ENCODE results near the gene RBM41. TPM values are rescaled to one million over a fixed set of nuclear protein-coding genes. Genes with fewer than 3 reads are reported as not detected.
"Not testable (repeated sequence)": the region's sequence is repeated elsewhere in the genome, so short reads cannot be mapped to it uniquely, and the experiment has no call there.

The RBM41 gene
- total and polyA plus RNA-seq, 4 donors: 3.8 to 30.6 (median 9.2) TPM

DNA sequence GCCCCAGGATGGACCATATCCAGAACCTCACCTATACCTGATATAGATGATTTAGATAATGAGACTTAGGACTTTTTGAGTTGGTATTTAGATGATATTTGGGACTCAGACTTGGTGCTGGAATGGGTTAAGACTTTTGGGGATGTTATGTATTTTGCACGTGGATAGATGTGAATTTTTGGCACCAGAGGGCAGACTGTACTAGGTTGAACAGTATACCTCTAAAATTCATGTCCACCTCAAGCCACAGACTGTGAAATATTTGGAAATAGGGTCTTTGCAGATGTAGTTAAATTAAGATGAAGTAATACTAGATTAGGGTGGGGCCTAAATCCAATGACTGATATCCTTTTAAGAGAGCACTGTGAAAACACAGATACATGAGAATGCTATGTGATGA, 15.6 kb downstream of the RBM41 start:
- Histone ChIP-seq H3K9ac (ENCODE audit: insufficient read depth in 1 of 2, low read length in 2 of 2) (no peak overlapping the region), H3K27me3 (ENCODE audit: control insufficient read depth in 3 of 3, insufficient read depth in 3 of 3, low read length in 2 of 3) (peaks cover 4 to 34% (median 7%) of the 10 kb centered on the region in 3 donors), H3K27ac (ENCODE audit: low read depth in 1 of 2, low read length in 1 of 2) (no peak overlapping the region), H3K36me3 (ENCODE audit: control insufficient read depth in 4 of 4, insufficient read depth in 4 of 4, low read length in 4 of 4) (peaks cover 0 to 5% (median 0%) of the 10 kb centered on the region in 4 donors), H3K4me1 (ENCODE audit: control insufficient read depth in 5 of 5, insufficient read depth in 5 of 5, low read length in 5 of 5) (no peaks in the 10 kb centered on the region), H3K4me3 (no peak overlapping the region), H3K9me3 (ENCODE audit: control insufficient read depth in 4 of 4, insufficient read depth in 3 of 4, low read length in 3 of 4) (no peaks in the 10 kb centered on the region)
- 9 to 42% methylated on average over 1 of the region's 1 CpG for WGBS, 2 donors
- ATAC-seq (ENCODE audit: insufficient read depth, low FRiP score) (no peak), DNase-seq (peak in 1 of 3 donors; percentile 9)
- TF ChIP-seq, protein P1, sequence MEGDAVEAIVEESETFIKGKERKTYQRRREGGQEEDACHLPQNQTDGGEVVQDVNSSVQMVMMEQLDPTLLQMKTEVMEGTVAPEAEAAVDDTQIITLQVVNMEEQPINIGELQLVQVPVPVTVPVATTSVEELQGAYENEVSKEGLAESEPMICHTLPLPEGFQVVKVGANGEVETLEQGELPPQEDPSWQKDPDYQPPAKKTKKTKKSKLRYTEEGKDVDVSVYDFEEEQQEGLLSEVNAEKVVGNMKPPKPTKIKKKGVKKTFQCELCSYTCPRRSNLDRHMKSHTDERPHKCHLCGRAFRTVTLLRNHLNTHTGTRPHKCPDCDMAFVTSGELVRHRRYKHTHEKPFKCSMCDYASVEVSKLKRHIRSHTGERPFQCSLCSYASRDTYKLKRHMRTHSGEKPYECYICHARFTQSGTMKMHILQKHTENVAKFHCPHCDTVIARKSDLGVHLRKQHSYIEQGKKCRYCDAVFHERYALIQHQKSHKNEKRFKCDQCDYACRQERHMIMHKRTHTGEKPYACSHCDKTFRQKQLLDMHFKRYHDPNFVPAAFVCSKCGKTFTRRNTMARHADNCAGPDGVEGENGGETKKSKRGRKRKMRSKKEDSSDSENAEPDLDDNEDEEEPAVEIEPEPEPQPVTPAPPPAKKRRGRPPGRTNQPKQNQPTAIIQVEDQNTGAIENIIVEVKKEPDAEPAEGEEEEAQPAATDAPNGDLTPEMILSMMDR (IDR thresholded peaks at IDR 0.05; ENCODE audit: control extremely low read depth, extremely low read depth): no peak

DNA sequence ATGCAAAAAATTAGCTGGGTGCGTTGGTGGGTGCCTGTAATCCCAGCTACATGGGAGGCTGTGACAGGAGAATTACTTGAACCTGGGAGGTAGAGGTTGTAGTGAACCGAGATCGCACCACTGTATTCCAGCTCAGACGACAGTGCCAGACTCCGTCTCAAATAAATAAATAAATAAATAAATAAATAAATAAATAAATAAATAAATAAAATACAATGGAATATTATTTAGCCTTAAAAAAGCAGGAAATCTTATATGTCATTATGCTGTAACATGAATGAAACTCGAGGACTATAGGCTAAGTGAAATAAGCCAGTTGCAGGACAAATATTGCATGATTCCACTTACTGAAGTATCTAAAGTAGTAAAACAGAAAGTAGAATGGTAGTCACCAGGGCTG, 42.5 kb downstream of the RBM41 start:
- ATAC-seq (ENCODE audit: insufficient read depth, low FRiP score): no peak
- WGBS, 2 donors: 91 to 99% methylated on average over 6 of the region's 6 CpGs

DNA sequence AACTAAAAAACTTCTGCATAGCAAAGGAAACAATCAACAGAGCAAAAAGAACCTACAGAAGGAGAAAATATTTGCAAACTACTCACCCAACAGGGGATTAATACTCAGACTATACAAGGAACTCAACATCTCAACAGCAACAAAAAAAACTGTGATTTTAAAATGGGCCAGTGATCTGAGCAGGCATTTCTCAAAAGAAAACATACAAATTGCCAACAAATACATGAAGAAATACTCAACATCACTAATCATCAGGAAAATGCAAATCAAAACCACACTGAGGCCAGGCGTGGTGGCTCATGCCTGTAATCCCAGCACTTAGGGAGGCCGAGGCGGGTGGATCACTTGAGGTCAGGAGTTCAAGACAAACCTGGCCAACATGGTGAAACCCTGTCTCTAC, 60.9 kb downstream of the RBM41 start:
- not testable (repeated sequence) for H3K27me3 ChIP-seq (ENCODE audit: control insufficient read depth in 3 of 3, insufficient read depth in 3 of 3, low read length in 2 of 3); ATAC-seq (ENCODE audit: insufficient read depth, low FRiP score); H3K4me1 ChIP-seq (ENCODE audit: control insufficient read depth in 5 of 5, insufficient read depth in 5 of 5, low read length in 5 of 5); H3K27ac ChIP-seq (ENCODE audit: low read depth in 1 of 2, low read length in 1 of 2); H3K9me3 ChIP-seq (ENCODE audit: control insufficient read depth in 4 of 4, insufficient read depth in 3 of 4, low read length in 3 of 4); H3K9ac ChIP-seq (ENCODE audit: insufficient read depth in 1 of 2, low read length in 2 of 2); H3K36me3 ChIP-seq (ENCODE audit: control insufficient read depth in 4 of 4, insufficient read depth in 4 of 4, low read length in 4 of 4); DNase-seq; H3K4me3 ChIP-seq
- WGBS, 2 donors: 85 to 96% methylated on average over 3 of the region's 3 CpGs

More for the DNA sequence above, 42.5 kb downstream of the RBM41 start:
- TF ChIP-seq, protein P1 (IDR thresholded peaks at IDR 0.05; ENCODE audit: control extremely low read depth, extremely low read depth): no peak
- Histone ChIP-seq H3K27me3 (ENCODE audit: control insufficient read depth in 3 of 3, insufficient read depth in 3 of 3, low read length in 2 of 3) (peaks cover 0 to 2% (median 2%) of the 10 kb centered on the region in 3 donors), H3K27ac (ENCODE audit: low read depth in 1 of 2, low read length in 1 of 2) (no peak overlapping the region), H3K9me3 (ENCODE audit: control insufficient read depth in 4 of 4, insufficient read depth in 3 of 4, low read length in 3 of 4) (peaks cover 0 to 5% (median 1%) of the 10 kb centered on the region in 4 donors), H3K4me3 (no peak overlapping the region), H3K4me1 (ENCODE audit: control insufficient read depth in 5 of 5, insufficient read depth in 5 of 5, low read length in 5 of 5) (no peaks in the 10 kb centered on the region), H3K9ac (ENCODE audit: insufficient read depth in 1 of 2, low read length in 2 of 2) (no peak overlapping the region), H3K36me3 (ENCODE audit: control insufficient read depth in 4 of 4, insufficient read depth in 4 of 4, low read length in 4 of 4) (no peaks in the 10 kb centered on the region)
- no peak for DNase-seq

DNA sequence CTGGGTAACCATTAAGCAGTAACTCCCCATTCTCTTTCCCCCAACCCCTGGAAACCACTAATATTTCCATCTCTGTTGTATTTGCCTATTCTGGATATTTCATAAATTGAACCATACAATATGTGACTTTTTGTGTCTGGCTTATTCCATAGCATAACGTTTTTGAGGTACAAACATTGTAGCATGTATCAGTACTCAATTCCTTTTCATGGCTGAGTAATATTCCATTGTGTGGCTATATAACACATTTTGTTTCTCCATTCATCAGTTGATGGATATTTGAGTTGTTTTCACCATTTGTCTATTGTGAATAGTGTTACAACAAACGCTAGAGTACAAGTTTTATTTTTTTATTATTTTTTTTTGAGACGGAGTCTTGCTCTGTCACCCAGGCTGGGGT, 63.6 kb downstream of the RBM41 start:
- Histone ChIP-seq H3K9me3 (ENCODE audit: control insufficient read depth in 4 of 4, insufficient read depth in 3 of 4, low read length in 3 of 4) (peaks cover 0 to 2% (median 0%) of the 10 kb centered on the region in 4 donors), H3K27me3 (ENCODE audit: control insufficient read depth in 3 of 3, insufficient read depth in 3 of 3, low read length in 2 of 3) (peaks cover 0 to 10% (median 0%) of the 10 kb centered on the region in 3 donors), H3K9ac (ENCODE audit: insufficient read depth in 1 of 2, low read length in 2 of 2) (no peak overlapping the region), H3K4me3 (no peak overlapping the region), H3K4me1 (ENCODE audit: control insufficient read depth in 5 of 5, insufficient read depth in 5 of 5, low read length in 5 of 5) (peaks cover 0 to 2% (median 0%) of the 10 kb centered on the region in 5 donors), H3K27ac (ENCODE audit: low read depth in 1 of 2, low read length in 1 of 2) (no peak overlapping the region), H3K36me3 (ENCODE audit: control insufficient read depth in 4 of 4, insufficient read depth in 4 of 4, low read length in 4 of 4) (no peaks in the 10 kb centered on the region)
- 76 to 94% methylated on average over 3 of the region's 3 CpGs for WGBS, 2 donors
- DNase-seq: no peak
- no peak for ATAC-seq (ENCODE audit: insufficient read depth, low FRiP score)
- TF ChIP-seq, protein P1 (IDR thresholded peaks at IDR 0.05; ENCODE audit: control extremely low read depth, extremely low read depth): no peak
